ENCODE measurements around the gene ADARB1. TPM values are rescaled to one million over a fixed set of nuclear protein-coding genes. Genes with fewer than 3 reads are reported as not detected.

Gene ADARB1
- total and polyA plus RNA-seq, 2 of the 8 experiments (the other 6 are each of a cell fraction or from before 2014, with no cell fraction given): 4.7 to 14.9 TPM

- CTCF ChIA-PET (ENCODE audit: partially characterized antibody): interaction anchor here (0.8 to 7.9 kb wide), 8 partner anchors 7 to 688 kb away, joined by 3 to 144 read pairs (median 64); no protein-coding TSS in a partner anchor
- Histone ChIP-seq H3K56ac (replicated peaks; ENCODE audit: insufficient read length, low read depth, low read length) (no peak overlapping the region), H3K4me1 (replicated peaks in 1 of 4; ENCODE audit: control insufficient read depth in 3 of 4, insufficient read depth in 4 of 4, low read length in 3 of 4) (no peaks in the 10 kb centered on the region), H3K27me3 (replicated peaks in 1 of 4; ENCODE audit: control insufficient read depth in 3 of 4, extremely low read depth in 1 of 4, insufficient read depth in 3 of 4, low read length in 3 of 4) (no peaks in the 10 kb centered on the region), H3K4me2 (ENCODE audit: insufficient read depth in 1 of 2, low read depth in 2 of 2, low read length in 2 of 2) (no peak overlapping the region), H4K8ac (ENCODE audit: extremely low read depth, insufficient read depth, low read length) (no peak overlapping the region), H3K9me3 (ENCODE audit: insufficient read depth in 2 of 2, low read depth in 1 of 2, low read length in 1 of 2) (no peaks in the 10 kb centered on the region), H3K4ac (replicated peaks; ENCODE audit: insufficient read length, low read depth, low read length) (no peak overlapping the region), H2BK5ac (ENCODE audit: low read depth, low read length) (no peak overlapping the region), H3K23me2 (ENCODE audit: low read depth, low read length) (no peaks in the 10 kb centered on the region), H2BK12ac (ENCODE audit: low read depth, low read length) (no peak overlapping the region), H4K91ac (replicated peaks; ENCODE audit: insufficient read length, low read length) (no peak overlapping the region), H3K36me3 (ENCODE audit: control insufficient read depth in 2 of 4, insufficient read depth in 4 of 4, low read length in 3 of 4) (no peaks in the 10 kb centered on the region), H3K79me2 (ENCODE audit: control insufficient read depth in 1 of 2, insufficient read depth in 2 of 2, low read length in 2 of 2) (no peaks in the 10 kb centered on the region), H3K23ac (ENCODE audit: insufficient read length) (no peak overlapping the region), H3K79me1 (ENCODE audit: low read depth, low read length) (no peaks in the 10 kb centered on the region), H3K4me3 (ENCODE audit: extremely low read depth in 1 of 4, insufficient read depth in 2 of 4, low read depth in 3 of 4, low read length in 4 of 4) (no peak overlapping the region), H2BK15ac (ENCODE audit: low read length) (no peak overlapping the region), H3K18ac (ENCODE audit: extremely low read depth, low read length) (no peak overlapping the region), H2BK20ac (ENCODE audit: low read length) (no peak overlapping the region), H4K5ac (ENCODE audit: insufficient read length, low read depth, low read length) (no peak overlapping the region), H3K9ac (replicated peaks in 1 of 4; ENCODE audit: extremely low read depth in 1 of 4, low read depth in 3 of 4, low read length in 3 of 4) (no peak overlapping the region), H2AK5ac (ENCODE audit: low read depth, low read length) (no peak overlapping the region), H3K14ac (ENCODE audit: insufficient read length) (no peak overlapping the region), H2BK120ac (replicated peaks; ENCODE audit: low read depth, low read length) (no peak overlapping the region), H3K27ac (ENCODE audit: low read depth, low read length) (no peak overlapping the region), H2AFZ (ENCODE audit: low read length) (no peak overlapping the region), H4K20me1 (replicated peaks in 1 of 2; ENCODE audit: control insufficient read depth in 1 of 2, insufficient read depth in 2 of 2, low read length in 2 of 2) (peaks cover 2 to 3% of the 10 kb centered on the region in 2 experiments)
- FAIRE-seq (no peak), DNase-seq (ENCODE audit: low read depth in 1 of 2, low spot score in 2 of 2) (no peak)
- WGBS, 2 experiments (ENCODE audit: extremely low coverage in 1 of 2, insufficient coverage in 1 of 2, insufficient read length in 1 of 2, insufficient replicate concordance in 2 of 2, low coverage in 1 of 2, low lambda C conversion rate in 2 of 2, missing lambda C conversion rate in 1 of 2): 71% methylated on average over 3 of the region's 3 CpGs; no CpG with 5 or more reads in 1 of the 2 experiments
- POLR2A ChIA-PET (ENCODE audit: partially characterized antibody): no interaction called here
- TF ChIP-seq PHF8 (conservative IDR thresholded peaks at IDR 0.05; ENCODE audit: low read depth, low read length): no peak
- no peak for TF ChIP-seq USF2 (IDR thresholded peaks at IDR 0.05; ENCODE audit: low read length)
- no peak for TF ChIP-seq YY1 (IDR thresholded peaks at IDR 0.05; ENCODE audit: low read depth, low read length)
- no peak for TF ChIP-seq SIRT6 (IDR thresholded peaks at IDR 0.05; ENCODE audit: low read length)
- TF ChIP-seq CHD2 (IDR thresholded peaks at IDR 0.05; ENCODE audit: low read length): no peak
- no peak for TF ChIP-seq SIN3A (conservative IDR thresholded peaks at IDR 0.05 in 1 of 2, IDR thresholded peaks at IDR 0.05 in 1 of 2; ENCODE audit: low read depth in 1 of 2, low read length in 2 of 2)
- no peak for TF ChIP-seq EGR1 (IDR thresholded peaks at IDR 0.05; ENCODE audit: borderline replicate concordance, low read depth, low read length)
- no peak for TF ChIP-seq RAD21 (IDR thresholded peaks at IDR 0.05 in 1 of 2, conservative IDR thresholded peaks at IDR 0.05 in 1 of 2; ENCODE audit: low read depth in 2 of 2, low read length in 2 of 2)
- no peak for TF ChIP-seq CREB1 (IDR thresholded peaks at IDR 0.05)
- TF ChIP-seq SUZ12 (IDR thresholded peaks at IDR 0.05; ENCODE audit: low read length): no peak
- no peak for TF ChIP-seq RXRA (IDR thresholded peaks at IDR 0.05; ENCODE audit: insufficient read depth, low read depth, low read length)
- TF ChIP-seq MAFK (IDR thresholded peaks at IDR 0.05; ENCODE audit: low read depth, low read length): no peak
- no peak for TF ChIP-seq HDAC6 (IDR thresholded peaks at IDR 0.05; ENCODE audit: low read depth, low read length)
- TF ChIP-seq RFX5 (IDR thresholded peaks at IDR 0.05; ENCODE audit: borderline replicate concordance, low read depth, low read length): no peak
These were observed 60.7 kb downstream of the ADARB1 start for GRCh38 chr21:45135122-45135521.

All from H1 (cell line).